ENCODE results near the gene ZNF221. TPM values are rescaled to one million over a fixed set of nuclear protein-coding genes. Genes with fewer than 3 reads are reported as not detected.

ZNF221 gene
- total RNA-seq: 2.6 TPM in 2 replicates

- peaks cover 39% of the 10 kb centered on the region for H3K9me3 Mint-ChIP-seq
Observed at GRCh38 chr19:43950834-43951645, at the start of gene ZNF221. Gene ZNF221 (plus strand): TSS chr19:43951228. CDS start chr19:43962727, 11,499 bp downstream.

GRCh38 chr19:43901395-43902390, 49.3 kb upstream of the ZNF221 start:
- DNase-seq (peak; percentile 62), ATAC-seq (ENCODE audit: low read depth) (peak; percentile 96)
- CTCF ChIA-PET: no interaction called here
- no peaks in the 10 kb centered on the region for H3K27me3 Mint-ChIP-seq
- peak overlapping the region; percentile 82 for H3K27ac Mint-ChIP-seq
- POLR2A ChIA-PET: interaction anchor here (0.8 to 1.1 kb wide), 3 partner anchors 33 to 263 kb away, joined by 3 to 4 read pairs (median 3); partner anchors contain the start of genes ZNF221, ZNF226 and ZNF45
- intact Hi-C loops (cut with micrococcal nuclease): loop anchor here (1.0 to 5.0 kb wide), 4 partner anchors 34 to 306 kb away; partner anchors contain the start of genes ZNF224, ZNF230 and ZNF45
- peaks cover 58% of the 10 kb centered on the region for H3K36me3 Mint-ChIP-seq (ENCODE audit: low read depth)
- peaks cover 51% of the 10 kb centered on the region for H3K9me3 Mint-ChIP-seq
- peaks cover 18% of the 10 kb centered on the region for H3K4me1 Mint-ChIP-seq
- no peak for TF ChIP-seq CTCF (IDR thresholded peaks at IDR 0.05)
- H3K4me3 Mint-ChIP-seq: peak overlapping the region; percentile 93

More at GRCh38 chr19:43950834-43951645, at the start of gene ZNF221:
- ATAC-seq (ENCODE audit: low read depth) (peak; percentile 91), DNase-seq (peak; percentile 52)
- Mint-ChIP-seq H3K4me3 (peak within 1 kb of the TSS; percentile 98), H3K27me3 (peaks cover 11% of the 10 kb centered on the region), H3K36me3 (ENCODE audit: low read depth) (peaks cover 17% of the 10 kb centered on the region), H3K27ac (peak within 1 kb of the TSS; percentile 82), H3K4me1 (peaks cover 10% of the 10 kb centered on the region)
- no peak for TF ChIP-seq CTCF (IDR thresholded peaks at IDR 0.05)
- intact Hi-C loops (cut with micrococcal nuclease): loop anchor here (1.0 to 2.0 kb wide), 2 partner anchors 16 to 52 kb away; partner anchors contain the start of genes ZNF230 and ZNF45
- ChIA-PET CTCF (interaction anchor here (1.1 to 1.2 kb wide), 2 partner anchors 15 to 144 kb away, joined by 3 read pairs; partner anchors contain the start of genes ZNF224 and ZNF45), POLR2A (interaction anchor here (0.9 to 1.7 kb wide), 3 partner anchors 16 to 53 kb away, joined by 3 to 15 read pairs (median 3); partner anchors contain the start of gene ZNF45)

- Mint-ChIP-seq H3K36me3 (ENCODE audit: low read depth) (peaks cover 61% of the 10 kb centered on the region), H3K27ac (no peak overlapping the region), H3K4me1 (peaks cover 18% of the 10 kb centered on the region), H3K4me3 (peak overlapping the region; percentile 93), H3K9me3 (peaks cover 57% of the 10 kb centered on the region), H3K27me3 (no peaks in the 10 kb centered on the region)
- POLR2A ChIA-PET: interaction anchor here (1.1 kb wide), 1 partner anchor 32 kb away, joined by 4 read pairs; the partner anchor contains the start of gene ZNF45
- intact Hi-C loops (cut with micrococcal nuclease): loop anchor here (5.0 kb wide), 1 partner anchor 305 kb away; no protein-coding TSS in a partner anchor
- DNase-seq: no peak
- no peak for TF ChIP-seq CTCF (IDR thresholded peaks at IDR 0.05)
- ATAC-seq (ENCODE audit: low read depth): no peak
- CTCF ChIA-PET: no interaction called here
Observed at GRCh38 chr19:43902399-43902798, 48.6 kb upstream of the ZNF221 start.

- ChIA-PET POLR2A (no interaction called here), CTCF (no interaction called here)
- no peak for DNase-seq
- ATAC-seq (ENCODE audit: low read depth): no peak
- Mint-ChIP-seq H3K27me3 (no peaks in the 10 kb centered on the region), H3K36me3 (ENCODE audit: low read depth) (peaks cover 44% of the 10 kb centered on the region), H3K4me1 (peaks cover 15% of the 10 kb centered on the region), H3K4me3 (no peak overlapping the region), H3K27ac (no peak overlapping the region), H3K9me3 (peaks cover 54% of the 10 kb centered on the region)
- intact Hi-C loops (cut with micrococcal nuclease): no loop called here
- TF ChIP-seq CTCF (IDR thresholded peaks at IDR 0.05): no peak
Observed at GRCh38 chr19:43905897-43906296, 45.1 kb upstream of the ZNF221 start.
